Progenitor cell of endocrine pancreas (in vitro differentiated cells): ENCODE results near the gene KRT40. TPM values are rescaled to one million over a fixed set of nuclear protein-coding genes. Genes with fewer than 3 reads are reported as not detected.

Experiments used
- DNase-seq: peaks from one replicate; pipeline ENCODE4 v3.0.0; 2021; ENCODE audit warnings: low spot score; ENCODE audit not compliant: unreplicated experiment
- H3K27ac Mint-ChIP-seq: 2 replicates; pipeline ENCODE4 v1.8.0; 2021; ENCODE audit warnings: mild to moderate bottlenecking, moderate library complexity, mixed read lengths
- H3K27me3 Mint-ChIP-seq: 2 replicates; pipeline ENCODE4 v1.8.0; 2021; ENCODE audit warnings: mixed read lengths
- H3K36me3 Mint-ChIP-seq: 2 replicates; pipeline ENCODE4 v1.8.0; 2022; ENCODE audit warnings: mixed read lengths; ENCODE audit not compliant: insufficient read depth
- H3K4me1 Mint-ChIP-seq: 2 replicates; pipeline ENCODE4 v1.8.0; 2021; ENCODE audit warnings: low read depth, mixed read lengths
- H3K4me3 Mint-ChIP-seq: 2 replicates; pipeline ENCODE4 v1.8.0; 2021; ENCODE audit warnings: low read depth, mild to moderate bottlenecking, moderate library complexity, mixed read lengths
- H3K9me3 Mint-ChIP-seq: 2 replicates; pipeline ENCODE4 v1.8.0; 2021; ENCODE audit warnings: low read depth, mixed read lengths
- long read RNA-seq: library from polyadenylated mRNA; unstranded; transcript quantifications from one replicate; pipeline ENCODE4 v2.0.0, GENCODE V29; 2020
- total RNA-seq: library from RNA; stranded (reverse); gene quantifications from 2 replicates; pipeline ENCODE4 v1.2.1, GENCODE V29; 2021
- TF ChIP-seq, protein P1 (sequence below): fragments of 200-600 bp; sonication (generic); IDR thresholded peaks from one replicate; pipeline ENCODE4 v1.5.0; 2021; ENCODE audit warnings: antibody characterized with exemption, mild to moderate bottlenecking; ENCODE audit not compliant: unreplicated experiment

The KRT40 gene
- total RNA-seq = 0.13 TPM in 1 of 2 replicates, not detected in the other
- long read RNA-seq = 0 reads

DNA sequence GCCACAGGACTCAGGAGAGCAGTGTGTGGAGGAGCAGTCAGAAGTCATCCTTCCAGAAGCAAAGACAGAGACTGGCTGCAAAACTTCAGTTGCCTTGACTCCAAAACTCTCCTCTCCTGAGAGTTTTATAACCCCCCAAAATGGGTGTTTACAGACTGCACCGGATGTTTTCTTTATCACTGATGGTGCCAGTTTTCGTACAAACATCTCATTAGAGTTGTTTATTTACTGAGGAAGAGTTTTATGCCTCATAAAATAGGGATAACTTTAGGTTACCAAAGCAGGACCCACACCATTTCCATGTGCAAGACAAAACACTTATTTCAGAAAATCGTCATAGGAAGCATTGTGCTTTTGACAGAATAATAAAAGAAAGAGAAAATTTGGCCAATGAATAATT is at the start of gene KRT40:
Gene KRT40, minus strand, starts transcription at position 101 of the 400 bp plus-strand sequence. Its CDS starts 53 bp downstream, at position 48.
- Mint-ChIP-seq H3K9me3 (no peaks in the 10 kb centered on the region), H3K27me3 (no peaks in the 10 kb centered on the region), H3K4me1 (peaks cover 7% of the 10 kb centered on the region), H3K27ac (no peak within 1 kb of the TSS), H3K4me3 (no peak within 1 kb of the TSS), H3K36me3 (no peaks in the 10 kb centered on the region)
- TF ChIP-seq, protein P1, sequence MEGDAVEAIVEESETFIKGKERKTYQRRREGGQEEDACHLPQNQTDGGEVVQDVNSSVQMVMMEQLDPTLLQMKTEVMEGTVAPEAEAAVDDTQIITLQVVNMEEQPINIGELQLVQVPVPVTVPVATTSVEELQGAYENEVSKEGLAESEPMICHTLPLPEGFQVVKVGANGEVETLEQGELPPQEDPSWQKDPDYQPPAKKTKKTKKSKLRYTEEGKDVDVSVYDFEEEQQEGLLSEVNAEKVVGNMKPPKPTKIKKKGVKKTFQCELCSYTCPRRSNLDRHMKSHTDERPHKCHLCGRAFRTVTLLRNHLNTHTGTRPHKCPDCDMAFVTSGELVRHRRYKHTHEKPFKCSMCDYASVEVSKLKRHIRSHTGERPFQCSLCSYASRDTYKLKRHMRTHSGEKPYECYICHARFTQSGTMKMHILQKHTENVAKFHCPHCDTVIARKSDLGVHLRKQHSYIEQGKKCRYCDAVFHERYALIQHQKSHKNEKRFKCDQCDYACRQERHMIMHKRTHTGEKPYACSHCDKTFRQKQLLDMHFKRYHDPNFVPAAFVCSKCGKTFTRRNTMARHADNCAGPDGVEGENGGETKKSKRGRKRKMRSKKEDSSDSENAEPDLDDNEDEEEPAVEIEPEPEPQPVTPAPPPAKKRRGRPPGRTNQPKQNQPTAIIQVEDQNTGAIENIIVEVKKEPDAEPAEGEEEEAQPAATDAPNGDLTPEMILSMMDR = no peak
- no peak for DNase-seq

DNA sequence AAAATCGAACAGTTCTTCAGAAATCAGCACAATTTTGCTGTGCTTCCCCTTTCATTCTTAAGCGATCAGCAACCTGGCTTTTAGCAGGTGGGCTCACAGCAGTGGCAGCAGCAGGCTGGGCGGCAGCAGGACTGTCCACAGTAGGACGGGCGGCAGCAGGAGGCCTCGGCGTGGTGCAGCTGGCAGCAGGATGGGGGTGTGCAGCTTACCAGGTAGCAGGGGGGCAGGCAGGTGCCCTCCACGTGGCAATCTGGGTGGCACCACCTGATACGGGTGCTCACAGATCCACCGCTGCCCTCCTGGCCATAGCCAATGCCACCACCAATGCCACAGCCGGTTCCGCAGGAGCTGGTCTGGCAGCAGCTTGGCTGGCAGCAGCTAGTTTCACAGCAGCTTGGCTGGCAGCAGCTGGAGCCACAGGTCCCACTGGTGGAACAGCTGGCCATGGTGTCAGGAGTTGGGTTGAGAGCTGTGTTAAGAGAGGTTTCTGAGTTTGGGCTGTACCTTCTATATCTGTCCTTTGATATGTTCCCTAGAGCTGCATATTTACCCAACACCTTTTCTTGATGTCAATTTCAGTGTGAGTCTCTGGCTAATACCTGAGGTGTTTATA is 45.6 kb upstream of the KRT40 start, which contains the start of gene KRTAP1-4:
Gene KRTAP1-4, minus strand, starts transcription at position 563 of the 613 bp plus-strand sequence. Its CDS starts 117 bp downstream, at position 446.
- Mint-ChIP-seq H3K27me3 (peaks cover 5% of the 10 kb centered on the region), H3K9me3 (no peaks in the 10 kb centered on the region), H3K27ac (no peak within 1 kb of the TSS), H3K4me1 (no peaks in the 10 kb centered on the region), H3K36me3 (no peaks in the 10 kb centered on the region), H3K4me3 (no peak within 1 kb of the TSS)
- TF ChIP-seq, protein P1 = no peak
- no peak for DNase-seq

- no peak within 1 kb of the TSS for H3K27ac Mint-ChIP-seq
- H3K36me3 Mint-ChIP-seq = no peaks in the 10 kb centered on the region
- peaks cover 5% of the 10 kb centered on the region for H3K27me3 Mint-ChIP-seq
- H3K4me3 Mint-ChIP-seq = no peak within 1 kb of the TSS
- TF ChIP-seq, protein P1 = no peak
- DNase-seq = no peak
- H3K4me1 Mint-ChIP-seq = no peaks in the 10 kb centered on the region
- no peaks in the 10 kb centered on the region for H3K9me3 Mint-ChIP-seq
These were observed 42.8 kb upstream of the KRT40 start, which contains the start of gene KRTAP1-5 for GRCh38 chr17:41026715-41027471. Gene KRTAP1-5 (minus strand): TSS chr17:41027208. CDS start chr17:41027155, 53 bp downstream.

DNA sequence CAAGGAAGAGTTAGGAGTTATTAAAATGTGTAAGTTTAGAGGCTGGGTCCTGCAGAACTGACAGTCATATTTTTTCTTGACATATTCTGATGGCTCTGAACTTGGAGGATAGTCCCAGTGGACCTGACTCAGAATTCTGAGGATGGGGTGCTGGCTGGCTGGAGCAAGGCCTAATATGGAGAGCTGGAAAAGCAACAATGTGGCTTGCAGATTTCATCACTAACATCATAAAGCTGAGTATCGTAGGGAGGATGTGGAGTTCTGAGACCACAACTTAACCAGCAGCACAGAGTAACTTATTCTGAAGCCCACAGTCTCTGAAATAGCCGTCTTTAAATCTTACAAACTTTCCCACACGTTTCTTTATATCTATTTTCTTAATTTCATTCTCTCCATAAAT is 40.6 kb upstream of the KRT40 start:
- H3K36me3 Mint-ChIP-seq = no peaks in the 10 kb centered on the region
- no peak overlapping the region for H3K4me3 Mint-ChIP-seq
- H3K9me3 Mint-ChIP-seq = peaks cover 2% of the 10 kb centered on the region
- peaks cover 5% of the 10 kb centered on the region for H3K27me3 Mint-ChIP-seq
- DNase-seq = no peak
- no peaks in the 10 kb centered on the region for H3K4me1 Mint-ChIP-seq
- TF ChIP-seq, protein P1 = no peak
- H3K27ac Mint-ChIP-seq = no peak overlapping the region

GRCh38 chr17:41020336-41020735 is 36.2 kb upstream of the KRT40 start:
- DNase-seq = no peak
- Mint-ChIP-seq H3K9me3 (peaks cover 2% of the 10 kb centered on the region), H3K27me3 (peaks cover 4% of the 10 kb centered on the region), H3K27ac (no peak overlapping the region), H3K36me3 (no peaks in the 10 kb centered on the region), H3K4me1 (peaks cover 4% of the 10 kb centered on the region), H3K4me3 (no peak overlapping the region)
- TF ChIP-seq, protein P1 = no peak
